ENCODE measurements around the gene CDH4. TPM values are rescaled to one million over a fixed set of nuclear protein-coding genes. Genes with fewer than 3 reads are reported as not detected.

CDH4 gene
- total and polyA plus RNA-seq, 2 of the 4 experiments (the other 2 are of a cell fraction): 1.6 to 3.5 TPM

GRCh38 chr20:61555566-61555965, 303.5 kb downstream of the CDH4 start:
- Histone ChIP-seq H3K56ac (ENCODE audit: extremely low read depth, insufficient read depth, low read length) (peak overlapping the region; percentile 28; the same call in 1 of the 2 replicates), H2BK15ac (ENCODE audit: low read depth, low read length) (peak overlapping the region; percentile 43; the same call in 1 of the 3 replicates), H2AK9ac (replicated peaks; ENCODE audit: low read depth, low read length, poor library complexity) (peak overlapping the region; percentile 42), H3K27ac (ENCODE audit: insufficient read depth, low read length) (peak overlapping the region; percentile 86), H4K8ac (ENCODE audit: low read depth in 2 of 2, low read length in 2 of 2) (peak overlapping the region; percentile 2 to 69; a peak in 2 of 4 replicates), H4K91ac (ENCODE audit: insufficient read depth, low read depth, low read length) (peak overlapping the region; percentile 59), H3K9me3 (ENCODE audit: control insufficient read depth, insufficient read depth, low read length) (no peaks in the 10 kb centered on the region; the same call in 1 of the 2 replicates), H3K4me3 (ENCODE audit: insufficient read depth, low read depth, low read length) (no peak overlapping the region), H3K36me3 (ENCODE audit: control insufficient read depth, insufficient read depth, low read length) (no peaks in the 10 kb centered on the region), H4K5ac (ENCODE audit: low read depth, low read length) (peak overlapping the region; percentile 29; the same call in 1 of the 2 replicates), H2BK20ac (ENCODE audit: low read depth, low read length) (peak overlapping the region; percentile 67), H3K4me1 (ENCODE audit: control insufficient read depth, insufficient read depth, low read length) (peaks cover 10% of the 10 kb centered on the region), H2BK120ac (ENCODE audit: low read depth, low read length) (peak overlapping the region; percentile 83), H2BK5ac (ENCODE audit: low read depth, low read length, poor library complexity, severe bottlenecking) (peak overlapping the region; percentile 88), H3K18ac (ENCODE audit: low read depth, low read length) (peak overlapping the region; percentile 20; the same call in 1 of the 2 replicates), H3K9ac (ENCODE audit: low read depth, low read length) (no peak overlapping the region), H2AK5ac (ENCODE audit: low read depth, low read length) (peak overlapping the region; percentile 72), H3K27me3 (ENCODE audit: control insufficient read depth, insufficient read depth, low read length) (no peaks in the 10 kb centered on the region), H3K23ac (ENCODE audit: low read depth, low read length) (0 out of 2 replicates have a peak overlapping the region, but pooled peaks have one; percentile 15), H4K20me1 (ENCODE audit: insufficient read depth, low read length) (peaks cover 2% of the 10 kb centered on the region; the same call in 1 of the 2 replicates), H3K4ac (ENCODE audit: low read depth, low read length) (peak overlapping the region; percentile 67), H3K14ac (replicated peaks; ENCODE audit: low read depth, low read length) (peak overlapping the region; percentile 47), H2AFZ (replicated peaks; ENCODE audit: low read length, poor library complexity) (peak overlapping the region; percentile 83), H3K79me1 (ENCODE audit: low read depth in 1 of 2, low read length in 2 of 2) (peaks cover 0 to 4% of the 10 kb centered on the region in 2 experiments; a peak in 2 of 4 replicates), H3K4me2 (ENCODE audit: low read depth, low read length) (peak overlapping the region; percentile 21; the same call in 1 of the 2 replicates), H3K9me1 (ENCODE audit: insufficient read depth, low read length) (peaks cover 6% of the 10 kb centered on the region)
- intact Hi-C loops (cut with micrococcal nuclease): no loop called here
- CTCF ChIA-PET: no interaction called here
- DNase-seq (peak; percentile 2), ATAC-seq (ENCODE audit: low read depth) (no peak)
- 40% methylated on average over 1 of the region's 6 CpGs; no CpG with 5 or more reads in 1 of the 2 experiments for WGBS, 2 experiments (ENCODE audit: extremely low coverage in 2 of 2, insufficient read length in 1 of 2)
- POLR2A ChIA-PET (ENCODE audit: unreplicated experiment): no interaction called here
- TF ChIP-seq CEBPB (IDR thresholded peaks at IDR 0.05; ENCODE audit: low read depth, low read length) (no peak), BHLHE40 (IDR thresholded peaks at IDR 0.05; ENCODE audit: low read depth, low read length) (no peak), MAFK (IDR thresholded peaks at IDR 0.05; ENCODE audit: low read depth, low read length) (no peak), MAZ (IDR thresholded peaks at IDR 0.05; ENCODE audit: borderline replicate concordance, low read depth, low read length) (no peak), RFX5 (IDR thresholded peaks at IDR 0.05; ENCODE audit: low read depth, low read length) (no peak), RCOR1 (IDR thresholded peaks at IDR 0.05; ENCODE audit: insufficient replicate concordance, low read length) (no peak), ELK1 (IDR thresholded peaks at IDR 0.05; ENCODE audit: borderline replicate concordance, low read depth, low read length) (no peak), SMC3 (IDR thresholded peaks at IDR 0.05; ENCODE audit: low read depth, low read length) (no peak), RAD21 (IDR thresholded peaks at IDR 0.05; ENCODE audit: low read length) (no peak), NFE2L2 (IDR thresholded peaks at IDR 0.05; ENCODE audit: low read depth, low read length) (no peak), CHD1 (IDR thresholded peaks at IDR 0.05; ENCODE audit: low read depth, low read length) (no peak), FOS (IDR thresholded peaks at IDR 0.05; ENCODE audit: low read depth, low read length) (no peak)
- dilution Hi-C loops (cut with HindIII; ENCODE audit: low sequenced_read_pairs, unreplicated experiment): no loop called here
- no TSS peak for BruUV-seq (replicated peaks)
- in situ Hi-C loops (cut with MboI; ENCODE audit: low sequenced_read_pairs): no loop called here

All from IMR-90 (cell line).